Activated B cell treated with CpG ODN at 0.5 μM for 24 hours (primary cell): ENCODE measurements around the gene FGGY. TPM values are rescaled to one million over a fixed set of nuclear protein-coding genes. Genes with fewer than 3 reads are reported as not detected.
"Not testable (repeated sequence)": the region's sequence is repeated elsewhere in the genome, so short reads cannot be mapped to it uniquely, and the experiment has no call there.

ENCODE experiments used
- ATAC-seq: fragments of 200-7000 bp; cut with Tn5 transposase; one replicate; pipeline ENCODE4 v1.10.0; 2021; ENCODE audit warnings: low read depth, mild to moderate bottlenecking, moderate library complexity
- CTCF ChIA-PET: fragments of 350-600 bp; sonication (Branson Sonifier 250); formaldehyde crosslinking; loops from one replicate; lab custom pipeline; 2021; ENCODE audit warnings: antibody characterized with exemption; lab: Charles Lee
- POLR2A ChIA-PET: fragments of 350-600 bp; sonication (Branson Sonifier 250); formaldehyde crosslinking; loops from one replicate; lab custom pipeline; 2021; ENCODE audit warnings: antibody characterized with exemption; lab: Charles Lee
- DNase-seq: peaks from one replicate; pipeline ENCODE4 v3.0.0; 2022
- H3K27ac Mint-ChIP-seq: one replicate; pipeline ENCODE4 v1.8.0; 2020; ENCODE audit warnings: mixed read lengths
- H3K27me3 Mint-ChIP-seq: one replicate; pipeline ENCODE4 v1.8.0; 2021; ENCODE audit warnings: mixed read lengths
- H3K36me3 Mint-ChIP-seq: one replicate; pipeline ENCODE4 v1.8.0; 2021; ENCODE audit warnings: low read depth, mixed read lengths
- H3K4me1 Mint-ChIP-seq: one replicate; pipeline ENCODE4 v1.8.0; 2021; ENCODE audit warnings: mixed read lengths
- H3K4me3 Mint-ChIP-seq: one replicate; pipeline ENCODE4 v1.8.0; 2020; ENCODE audit warnings: mild to moderate bottlenecking, mixed read lengths
- H3K9me3 Mint-ChIP-seq: one replicate; pipeline ENCODE4 v1.8.0; 2020; ENCODE audit warnings: mixed read lengths
- CTCF ChIP-seq: fragments of 200-600 bp; IDR thresholded peaks from one replicate; pipeline ENCODE4 v1.8.0; 2022; ENCODE audit warnings: antibody characterized with exemption, mild to moderate bottlenecking
- intact Hi-C: fragments of 100-400 bp; cut with micrococcal nuclease; formaldehyde crosslinking; loops from one replicate; pipeline ENCODE4 v1.15.1; 2024
- total RNA-seq: library from RNA; stranded (reverse); gene quantifications from 2 replicates; pipeline ENCODE4 v1.2.3, GENCODE V29; 2022

Gene FGGY
- total RNA-seq, 1 donor from 2014 or later: 24.0 TPM

GRCh38 chr1:59528900-59529299 lies 232.0 kb downstream of the FGGY start:
- intact Hi-C loops: no loop called here
- no peaks in the 10 kb centered on the region for H3K9me3 Mint-ChIP-seq
- POLR2A ChIA-PET: no interaction called here
- no peak for TF ChIP-seq CTCF
- peaks cover 5% of the 10 kb centered on the region for H3K4me1 Mint-ChIP-seq
- no peak for ATAC-seq
- DNase-seq: no peak
- H3K36me3 Mint-ChIP-seq: no peaks in the 10 kb centered on the region
- no peaks in the 10 kb centered on the region for H3K27me3 Mint-ChIP-seq
- H3K27ac Mint-ChIP-seq: no peak overlapping the region
- CTCF ChIA-PET: no interaction called here
- H3K4me3 Mint-ChIP-seq: no peak overlapping the region

- no peak for DNase-seq
- ChIA-PET CTCF (no interaction called here), POLR2A (no interaction called here)
- no peak overlapping the region for H3K4me3 Mint-ChIP-seq
- H3K27me3 Mint-ChIP-seq: no peaks in the 10 kb centered on the region
- no peak overlapping the region for H3K27ac Mint-ChIP-seq
- peaks cover 5% of the 10 kb centered on the region for H3K4me1 Mint-ChIP-seq
- intact Hi-C loops: no loop called here
- no peaks in the 10 kb centered on the region for H3K36me3 Mint-ChIP-seq
- no peak for TF ChIP-seq CTCF
- H3K9me3 Mint-ChIP-seq: no peaks in the 10 kb centered on the region
- no peak for ATAC-seq
These were observed 233.2 kb downstream of the FGGY start for GRCh38 chr1:59530119-59530518.

- Mint-ChIP-seq H3K4me1 (peaks cover 5% of the 10 kb centered on the region), H3K27me3 (no peaks in the 10 kb centered on the region), H3K27ac (no peak overlapping the region), H3K36me3 (no peaks in the 10 kb centered on the region), H3K9me3 (no peaks in the 10 kb centered on the region), H3K4me3 (no peak overlapping the region)
- ChIA-PET POLR2A (no interaction called here), CTCF (no interaction called here)
- intact Hi-C loops: no loop called here
- no peak for TF ChIP-seq CTCF
- ATAC-seq (no peak), DNase-seq (no peak)
These were observed 235.2 kb downstream of the FGGY start for GRCh38 chr1:59532102-59532501.

- H3K27me3 Mint-ChIP-seq, ATAC-seq, H3K36me3 Mint-ChIP-seq, CTCF ChIA-PET, intact Hi-C loops, H3K9me3 Mint-ChIP-seq, DNase-seq, H3K27ac Mint-ChIP-seq, H3K4me1 Mint-ChIP-seq, H3K4me3 Mint-ChIP-seq, POLR2A ChIA-PET: not testable (repeated sequence)
These were observed 241.6 kb downstream of the FGGY start for GRCh38 chr1:59538476-59538875.

GRCh38 chr1:59539961-59540681 lies 243.2 kb downstream of the FGGY start:
- ChIA-PET CTCF (no interaction called here), POLR2A (no interaction called here)
- no peak overlapping the region for H3K4me3 Mint-ChIP-seq
- no peak for DNase-seq
- TF ChIP-seq CTCF: no peak
- ATAC-seq: no peak
- no peaks in the 10 kb centered on the region for H3K4me1 Mint-ChIP-seq
- intact Hi-C loops: no loop called here
- no peaks in the 10 kb centered on the region for H3K27me3 Mint-ChIP-seq
- no peaks in the 10 kb centered on the region for H3K36me3 Mint-ChIP-seq
- H3K27ac Mint-ChIP-seq: no peak overlapping the region
- no peaks in the 10 kb centered on the region for H3K9me3 Mint-ChIP-seq

- no peak overlapping the region for H3K4me3 Mint-ChIP-seq
- ChIA-PET CTCF (no interaction called here), POLR2A (no interaction called here)
These were observed 244.3 kb downstream of the FGGY start for GRCh38 chr1:59541161-59541560.

More at GRCh38 chr1:59541161-59541560, 244.3 kb downstream of the FGGY start:
- ATAC-seq (no peak), DNase-seq (no peak)
- Mint-ChIP-seq H3K36me3 (no peaks in the 10 kb centered on the region), H3K9me3 (no peaks in the 10 kb centered on the region), H3K27ac (no peak overlapping the region), H3K27me3 (no peaks in the 10 kb centered on the region), H3K4me1 (no peaks in the 10 kb centered on the region)
- no peak for TF ChIP-seq CTCF
- intact Hi-C loops: no loop called here
